GM19328 (cell line): Measurements from ENCODE around the gene UBAC1.
"Not testable (repeated sequence)": the region's sequence is repeated elsewhere in the genome, so short reads cannot be mapped to it uniquely, and the experiment has no call there.

ENCODE experiments used
- ATAC-seq: cut with Tn5 transposase; IDR thresholded peaks from one replicate; pipeline ENCODE4 v1.9.1; 2021; ENCODE audit warnings: mild to moderate bottlenecking, moderate library complexity; ENCODE audit not compliant: unreplicated experiment

The UBAC1 gene

DNA sequence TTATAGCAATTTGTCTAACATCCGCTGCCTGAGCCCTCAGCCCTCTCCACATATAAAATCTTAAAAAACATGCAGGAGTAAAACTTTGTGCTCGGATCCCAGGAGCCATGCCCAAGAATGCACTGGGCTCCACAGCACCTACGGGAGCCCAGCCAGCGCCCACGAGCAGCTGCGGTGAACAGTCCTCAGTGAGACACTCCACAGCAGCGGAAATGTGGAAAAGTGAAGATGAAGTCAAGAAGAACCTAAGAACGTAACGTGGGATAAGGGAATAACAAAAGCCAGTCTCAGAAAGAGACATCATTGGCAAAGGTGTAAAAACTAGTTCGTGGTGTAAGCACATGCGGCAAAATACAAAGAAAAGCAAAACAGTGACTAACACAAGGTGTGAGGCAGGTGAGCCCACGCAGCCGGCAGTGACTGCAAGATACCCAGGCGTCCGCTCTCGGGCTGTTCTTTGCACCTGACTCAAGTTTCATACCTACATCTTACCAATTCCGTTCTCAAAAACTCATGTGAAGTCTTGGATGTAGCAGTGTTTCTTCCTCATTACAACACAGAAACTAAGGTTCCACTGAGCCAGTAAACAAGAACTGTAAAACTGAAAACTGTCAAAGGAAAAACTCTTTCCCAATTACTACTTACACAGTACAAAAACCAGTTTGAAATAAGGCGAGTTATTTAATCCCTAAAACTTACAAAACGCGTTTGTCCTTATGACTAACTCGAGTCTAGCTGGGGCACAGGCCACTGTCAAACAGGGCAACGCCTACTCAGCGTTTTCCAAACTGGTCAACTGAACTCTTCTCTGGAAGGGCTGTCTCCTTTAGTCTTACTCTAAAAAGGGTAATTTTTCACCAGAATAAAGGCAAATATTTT is 55.6 kb downstream of the UBAC1 start:
- ATAC-seq: no peak

DNA sequence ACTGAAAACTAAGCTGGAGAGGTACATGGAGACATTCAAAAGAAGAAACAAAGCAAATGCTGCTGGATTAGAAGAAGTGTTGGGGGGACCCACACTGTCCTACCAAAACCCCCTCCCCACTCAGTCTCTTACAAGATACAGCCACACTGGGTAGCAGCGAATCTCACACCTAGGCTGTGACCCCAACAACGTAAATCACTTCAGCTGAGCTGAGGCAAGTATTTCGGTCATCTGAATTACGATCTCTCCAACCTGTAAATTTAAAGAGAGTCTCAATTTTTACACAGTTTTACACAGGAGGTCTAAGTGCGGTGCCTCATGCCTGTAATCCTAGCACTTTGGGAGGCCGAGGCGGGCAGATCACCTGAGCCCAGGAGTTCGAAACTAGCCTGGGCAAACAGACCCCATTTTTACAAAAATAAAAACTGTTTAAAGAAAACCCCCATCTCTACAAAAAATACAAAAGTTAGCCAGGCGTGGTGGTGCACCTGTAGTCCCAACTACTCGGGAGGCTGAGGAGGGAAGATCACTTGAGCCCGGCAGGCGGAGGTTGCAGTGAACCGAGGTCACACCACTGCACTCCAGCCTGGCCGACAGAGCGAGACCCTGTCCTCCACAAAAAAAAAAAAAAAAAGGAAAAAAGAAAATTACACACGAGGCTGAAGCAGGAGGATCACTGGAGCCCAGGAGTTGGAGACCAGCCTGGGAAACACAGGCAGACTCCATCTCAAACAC is 57.2 kb downstream of the UBAC1 start:
- no peak for ATAC-seq

DNA sequence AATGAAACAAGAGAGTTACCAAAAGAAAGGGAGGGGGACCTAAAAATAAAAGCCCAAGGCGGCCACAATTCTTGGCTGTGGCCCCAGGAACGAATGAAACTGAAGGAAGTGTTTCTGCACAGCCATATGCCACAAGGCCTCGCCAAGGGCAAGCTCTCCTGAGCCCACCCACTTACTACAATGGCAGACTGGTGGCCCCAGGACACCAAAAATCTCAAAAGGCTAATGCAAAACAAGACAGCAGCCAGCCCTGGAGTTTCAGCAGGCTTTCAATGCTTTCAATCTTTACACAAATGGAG is 57.9 kb downstream of the UBAC1 start:
- no peak for ATAC-seq

DNA sequence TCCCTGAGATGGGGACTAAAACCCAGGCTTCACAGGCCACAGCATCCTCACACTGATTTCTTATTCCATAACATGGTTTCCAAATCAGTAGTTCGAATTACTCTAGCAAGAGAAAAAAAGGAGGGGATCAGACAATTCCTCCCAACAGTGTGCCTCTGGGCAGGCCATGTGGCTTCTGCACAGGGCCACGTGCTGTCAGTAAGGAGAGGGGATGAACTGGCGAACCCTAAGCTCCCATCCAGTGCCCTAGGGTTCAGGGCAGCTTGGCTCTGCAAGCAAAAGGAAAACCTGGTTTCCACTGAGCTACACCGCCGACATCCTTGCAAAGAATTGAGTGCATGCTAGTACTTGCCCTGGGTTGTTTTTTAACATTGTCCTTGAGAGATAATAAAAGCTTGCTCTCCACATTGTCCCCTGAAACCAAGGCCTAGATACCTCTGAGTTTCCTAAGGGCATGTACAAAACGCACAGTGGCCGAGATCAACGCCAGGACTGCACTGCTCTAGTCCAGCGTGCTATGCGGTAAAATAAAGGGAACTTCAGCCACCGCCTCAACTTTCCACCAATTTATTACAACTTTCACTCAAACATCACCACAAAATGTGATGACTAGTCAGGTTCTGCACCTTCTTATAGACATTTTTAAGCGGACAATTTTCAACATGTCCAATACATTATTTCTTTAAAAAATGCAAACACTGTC is 58.4 kb downstream of the UBAC1 start:
- ATAC-seq: no peak

DNA sequence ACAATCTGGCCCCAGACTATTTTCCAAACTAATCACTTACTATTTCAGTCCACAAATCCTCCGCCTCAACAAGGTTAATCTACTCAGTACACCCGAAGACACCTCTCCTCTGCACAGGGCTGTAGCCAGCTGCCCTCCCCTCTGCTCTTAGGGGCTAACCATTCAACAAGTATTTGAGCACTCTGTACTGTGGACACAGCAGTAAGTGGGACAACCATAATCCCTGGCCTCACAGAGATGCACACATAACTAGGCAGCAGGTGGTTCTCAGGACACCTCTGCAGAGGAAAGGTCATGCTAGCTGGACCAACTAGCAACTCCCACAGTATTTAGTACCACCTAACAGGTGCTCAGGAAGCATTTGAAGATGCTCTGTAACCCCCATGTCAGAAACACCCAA is 59.3 kb downstream of the UBAC1 start:
- ATAC-seq: no peak

DNA sequence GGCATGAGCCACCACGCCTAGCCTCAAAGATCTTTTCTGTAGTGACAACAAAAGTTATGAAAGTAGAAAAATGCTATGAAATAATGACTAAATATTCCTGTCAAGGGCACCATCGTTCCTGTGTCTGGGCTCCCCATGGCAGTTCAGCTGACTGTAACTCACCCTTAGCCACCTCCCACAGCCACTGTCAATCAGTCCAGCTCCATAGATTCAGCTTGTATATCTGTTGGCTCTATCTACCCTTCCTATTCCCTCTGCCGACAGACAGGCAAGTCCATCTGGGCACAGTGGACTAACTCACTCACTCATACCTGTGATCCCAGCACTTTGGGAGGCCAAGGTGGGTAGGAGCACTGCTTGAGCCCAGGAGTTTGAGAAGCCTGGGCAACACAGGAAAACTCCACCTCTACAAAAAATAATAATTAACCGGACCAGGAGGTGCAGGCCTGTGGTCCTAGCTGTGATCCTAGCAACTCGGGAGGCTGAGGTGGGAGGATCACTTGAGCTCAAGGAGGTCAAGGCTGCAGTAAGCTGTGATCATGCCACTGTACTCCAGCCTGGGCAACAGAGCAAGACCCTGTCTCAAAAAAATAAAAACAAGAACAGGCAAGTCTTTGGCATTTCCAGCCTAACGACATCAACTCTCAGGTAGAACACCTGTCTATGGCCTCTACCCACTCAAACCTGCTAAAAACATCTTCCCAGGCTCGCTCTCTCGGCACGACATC is 60.0 kb downstream of the UBAC1 start:
- no peak for ATAC-seq

DNA sequence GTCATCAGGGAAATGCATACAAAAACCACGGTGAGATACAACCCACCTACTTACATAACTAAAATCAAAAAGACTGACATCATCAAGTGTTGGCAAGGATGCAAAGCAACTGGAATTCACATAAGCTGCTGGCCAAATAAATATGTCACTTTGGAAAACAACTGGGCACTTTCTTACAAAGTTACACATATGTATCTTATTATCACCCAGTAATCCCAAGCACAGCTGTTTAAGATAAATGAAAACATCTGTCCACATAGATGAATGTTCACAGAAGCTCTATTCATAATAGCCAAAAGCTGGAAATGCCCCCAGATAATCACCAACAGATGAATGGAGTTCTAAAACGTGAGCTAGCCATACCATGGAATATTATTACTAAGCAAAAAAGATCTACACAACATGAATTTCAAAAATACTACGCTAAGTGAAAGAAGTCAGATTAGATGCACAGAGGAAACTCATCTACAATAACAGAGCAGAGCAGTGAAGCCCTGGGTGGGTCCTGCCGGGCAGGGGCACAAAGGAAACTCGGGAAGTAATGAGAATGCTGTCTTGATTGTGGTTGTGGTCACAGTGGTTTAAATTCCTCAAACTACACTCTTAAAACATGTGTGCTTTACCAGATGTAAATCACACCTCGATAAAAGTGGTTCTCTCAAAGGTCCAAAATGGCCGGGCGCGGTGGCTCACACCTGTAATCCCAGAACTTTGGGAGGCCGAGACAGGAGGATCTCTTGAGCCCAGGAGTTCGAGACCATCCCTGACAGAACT is 62.4 kb downstream of the UBAC1 start:
- no peak for ATAC-seq

DNA sequence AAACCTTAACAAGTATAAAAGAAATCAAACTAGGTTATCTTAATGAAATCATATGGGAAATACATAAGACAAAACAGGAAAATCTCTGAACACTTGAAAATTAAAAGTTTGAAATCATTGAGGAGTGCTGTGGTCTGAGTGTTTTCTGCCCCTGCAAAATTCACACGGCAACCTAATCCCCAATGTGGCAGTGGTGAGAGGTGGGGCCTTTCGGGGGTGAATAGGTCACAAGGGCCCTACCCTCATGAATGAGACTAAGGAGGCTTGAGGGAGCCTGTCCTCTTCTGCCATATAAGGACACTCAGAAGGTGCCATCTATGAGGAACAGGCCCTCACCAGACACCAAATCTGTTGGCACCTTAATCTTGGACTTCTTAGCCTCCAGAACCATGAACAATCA is 64.5 kb downstream of the UBAC1 start:
- ATAC-seq: no peak

DNA sequence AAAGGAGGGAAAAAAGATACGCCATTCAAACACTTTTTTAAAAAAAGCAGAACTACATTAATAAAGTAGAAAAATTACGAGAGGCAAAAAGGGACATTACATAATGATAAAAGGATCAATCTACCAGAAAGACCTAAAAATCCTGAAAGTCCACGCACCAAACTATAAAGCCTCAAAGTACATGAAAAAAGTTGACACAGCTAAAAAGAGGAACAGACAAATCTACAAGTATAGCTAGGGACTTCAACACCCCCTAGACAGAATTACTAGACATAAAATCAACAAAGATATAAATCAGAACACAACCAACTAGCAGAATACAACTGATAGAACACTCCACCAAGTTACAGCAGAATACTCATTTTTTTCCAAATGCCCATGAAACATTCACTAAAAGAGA is 65.0 kb downstream of the UBAC1 start:
- no peak for ATAC-seq

DNA sequence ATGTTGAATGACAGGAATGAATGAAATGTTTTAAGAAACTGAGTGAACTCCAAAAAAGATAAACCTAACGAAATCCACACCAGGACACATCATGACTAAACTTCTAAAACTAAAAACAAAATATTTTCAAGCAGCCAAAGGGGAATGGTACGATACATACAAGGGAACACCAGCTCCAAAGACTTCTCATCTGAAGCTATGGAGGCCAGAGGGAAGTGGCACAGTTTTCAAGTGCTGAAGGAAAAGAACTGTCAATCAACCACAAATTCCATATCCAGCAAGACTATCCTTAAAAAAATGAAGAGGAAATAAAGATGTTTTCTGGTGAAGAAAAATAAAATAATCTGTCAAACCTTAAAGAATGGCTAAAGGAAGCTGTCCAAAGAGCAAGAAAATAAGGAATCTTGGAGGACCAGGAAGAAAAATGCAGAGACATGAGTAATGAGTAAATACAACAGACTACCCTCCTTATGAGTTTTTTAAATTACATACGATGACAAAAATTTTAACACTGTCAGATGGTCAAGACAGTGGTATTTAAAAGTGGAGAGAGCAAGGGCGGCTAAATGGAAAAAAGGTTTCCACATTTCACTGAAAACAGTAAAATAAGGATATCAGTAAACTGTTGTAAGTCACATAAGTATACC is 65.8 kb downstream of the UBAC1 start:
- ATAC-seq: no peak

DNA sequence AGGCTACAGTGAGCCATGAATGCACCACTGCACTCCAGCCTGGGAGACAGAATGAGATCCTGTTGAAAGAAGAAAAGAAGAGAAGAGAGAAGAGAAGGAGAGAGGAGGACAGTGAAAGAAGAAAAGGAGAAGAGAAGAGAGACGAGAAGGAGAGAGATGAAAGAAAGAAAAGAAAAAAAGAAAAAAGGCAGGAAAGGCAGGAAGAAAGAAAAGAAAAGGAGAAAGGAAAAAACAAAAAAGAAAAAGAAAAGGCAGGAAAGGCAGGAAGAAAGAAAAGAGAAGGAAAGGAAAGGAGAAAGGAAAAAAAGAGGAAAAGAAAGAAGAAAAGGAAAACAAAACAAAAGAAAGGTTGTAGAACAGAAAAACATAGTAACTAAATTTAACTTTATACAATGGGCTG is 68.1 kb downstream of the UBAC1 start:
- no peak for ATAC-seq

DNA sequence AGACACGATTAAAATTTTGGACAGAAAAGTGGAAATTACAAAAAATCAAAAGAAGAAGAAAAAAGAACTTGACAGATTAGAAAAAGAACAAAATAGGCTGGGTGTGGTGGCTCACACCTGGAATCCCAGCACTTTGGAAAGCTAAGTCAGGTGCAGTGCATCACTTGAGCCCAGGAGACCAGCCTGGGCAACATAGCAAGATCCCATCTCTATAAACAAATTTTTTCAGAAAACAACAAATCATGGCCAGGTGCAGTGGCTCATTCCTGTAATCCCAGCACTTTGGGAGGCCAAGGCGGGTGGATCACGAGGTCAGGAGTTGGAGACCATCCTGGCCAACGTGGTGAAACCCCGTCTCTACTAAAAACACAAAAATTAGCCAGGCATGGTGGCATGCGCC is 68.8 kb downstream of the UBAC1 start:
- not testable (repeated sequence) for ATAC-seq

DNA sequence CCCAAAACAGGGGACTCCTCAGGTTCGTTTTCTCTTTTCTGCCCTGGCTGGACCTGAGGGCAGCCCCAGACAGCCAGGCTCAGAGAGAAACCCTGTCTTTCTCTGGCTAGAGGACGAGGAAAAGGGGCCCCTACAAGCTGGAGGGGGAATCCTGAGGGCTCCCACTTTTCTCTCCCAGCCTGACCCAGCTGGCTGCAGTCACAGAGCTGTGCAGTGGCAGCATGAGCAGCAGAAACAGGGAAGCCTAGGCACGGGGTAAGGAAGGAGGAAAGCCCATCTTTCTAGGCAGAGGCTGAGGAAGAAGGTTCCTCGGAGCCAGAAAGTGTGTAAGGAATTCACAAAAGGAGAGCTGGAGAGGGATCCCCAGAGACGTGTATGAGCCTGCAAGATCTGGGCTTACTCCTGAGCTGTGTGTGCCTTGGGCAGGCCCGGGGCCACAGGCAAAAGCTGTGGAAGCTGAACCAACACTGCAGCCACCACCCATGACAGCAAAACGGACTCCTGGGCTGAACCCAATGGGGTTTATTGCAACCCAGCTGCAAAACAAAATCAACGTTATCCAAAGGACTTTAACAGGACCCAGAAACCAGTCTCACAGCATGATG is 70.0 kb downstream of the UBAC1 start:
- no peak for ATAC-seq

DNA sequence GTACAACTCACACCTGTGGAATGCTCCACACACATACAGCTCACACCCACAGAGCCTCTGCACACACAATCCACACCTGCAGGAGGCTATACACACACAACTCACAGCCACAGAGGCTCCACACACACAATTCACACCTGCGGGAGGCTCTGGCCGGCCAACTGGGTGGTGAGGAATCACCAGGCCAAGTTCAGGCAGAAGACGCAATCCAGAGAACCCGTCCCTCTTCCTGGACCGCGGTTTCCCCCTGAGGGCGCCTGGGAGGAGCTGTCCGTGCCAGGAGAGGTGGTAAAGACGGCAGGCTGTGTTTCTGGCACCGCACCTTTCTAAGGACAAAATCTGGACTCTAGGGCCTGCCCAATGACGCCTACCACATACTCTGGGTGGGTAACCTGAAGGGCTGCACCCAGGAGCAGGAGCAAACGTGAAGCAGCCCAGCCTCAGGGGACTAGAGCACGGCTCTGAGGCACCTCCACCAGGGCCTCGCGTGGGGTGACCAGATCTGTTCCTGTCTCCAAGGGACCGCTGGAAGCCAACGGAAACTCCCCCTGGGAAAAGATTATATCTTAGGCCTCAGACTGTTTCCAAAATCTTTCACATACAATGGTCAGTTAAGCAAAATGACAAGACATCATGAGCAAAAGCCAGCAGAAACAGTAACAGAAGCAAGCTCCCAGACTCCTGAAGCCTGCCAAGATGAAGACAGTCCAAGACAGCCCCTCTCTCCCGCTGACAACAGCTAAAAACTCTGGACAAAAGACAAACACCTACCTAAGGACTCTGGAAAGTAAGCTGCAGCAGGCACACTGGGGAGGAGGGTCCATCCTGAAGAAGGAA is 70.8 kb downstream of the UBAC1 start:
- ATAC-seq: no peak

DNA sequence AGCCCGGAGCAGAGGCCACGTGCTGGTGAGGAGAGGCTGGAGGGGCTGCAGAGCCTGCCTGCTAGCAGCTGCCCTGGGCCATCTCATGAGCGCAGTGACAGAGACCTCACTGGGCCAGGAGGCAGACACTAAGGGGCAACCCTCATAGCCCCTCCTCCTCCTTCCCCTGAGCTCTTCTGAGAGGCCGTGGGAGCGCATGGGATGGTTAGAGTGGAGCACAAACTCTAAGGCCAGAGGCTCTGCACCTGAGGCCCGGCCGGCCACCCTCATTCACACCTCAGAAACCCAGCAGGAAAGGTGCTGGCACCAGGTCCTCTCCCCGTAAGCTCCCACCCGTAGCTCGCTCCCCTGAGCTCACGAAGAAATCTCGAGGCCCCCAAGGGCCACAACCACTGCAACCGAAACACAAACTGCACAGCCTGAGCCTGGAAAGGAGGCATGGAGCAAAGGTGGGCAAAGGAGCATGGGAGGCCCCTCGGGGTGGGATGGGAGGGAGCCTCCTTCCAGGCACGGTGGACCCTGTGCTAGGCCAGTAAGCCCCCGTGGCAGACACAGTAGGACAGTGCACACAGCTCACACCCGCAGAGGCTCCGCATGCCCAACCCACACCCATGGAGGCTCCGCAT is 71.5 kb downstream of the UBAC1 start:
- no peak for ATAC-seq

DNA sequence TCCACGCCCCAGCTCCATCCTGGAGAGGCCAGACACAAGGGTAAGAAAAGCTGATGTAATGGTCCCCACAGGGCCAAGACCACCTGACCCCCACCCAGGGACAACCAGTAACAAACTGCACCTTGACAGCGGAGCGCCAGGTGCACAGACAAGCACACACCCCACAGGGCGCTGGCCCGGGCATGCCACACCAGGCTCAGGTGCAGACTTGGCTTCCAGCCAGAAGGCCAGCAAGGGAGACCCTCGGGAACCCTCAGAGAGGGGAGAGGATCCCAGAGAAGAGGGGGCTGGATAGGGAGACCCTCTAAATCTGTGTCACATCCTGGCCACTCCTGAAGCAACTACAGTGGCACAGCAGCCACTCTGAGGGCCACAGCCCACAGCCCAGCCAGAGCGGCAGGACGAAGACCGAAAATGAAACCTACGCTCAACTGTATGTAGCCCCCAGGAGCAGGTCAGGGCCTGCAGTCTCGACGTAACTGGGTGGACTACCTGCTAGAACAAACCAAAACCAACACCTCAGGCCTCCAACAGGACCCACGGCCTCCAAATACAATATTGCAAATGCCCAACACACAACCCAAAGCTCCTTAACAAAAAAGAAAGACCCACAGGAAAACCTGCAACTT is 72.3 kb downstream of the UBAC1 start:
- ATAC-seq: no peak

DNA sequence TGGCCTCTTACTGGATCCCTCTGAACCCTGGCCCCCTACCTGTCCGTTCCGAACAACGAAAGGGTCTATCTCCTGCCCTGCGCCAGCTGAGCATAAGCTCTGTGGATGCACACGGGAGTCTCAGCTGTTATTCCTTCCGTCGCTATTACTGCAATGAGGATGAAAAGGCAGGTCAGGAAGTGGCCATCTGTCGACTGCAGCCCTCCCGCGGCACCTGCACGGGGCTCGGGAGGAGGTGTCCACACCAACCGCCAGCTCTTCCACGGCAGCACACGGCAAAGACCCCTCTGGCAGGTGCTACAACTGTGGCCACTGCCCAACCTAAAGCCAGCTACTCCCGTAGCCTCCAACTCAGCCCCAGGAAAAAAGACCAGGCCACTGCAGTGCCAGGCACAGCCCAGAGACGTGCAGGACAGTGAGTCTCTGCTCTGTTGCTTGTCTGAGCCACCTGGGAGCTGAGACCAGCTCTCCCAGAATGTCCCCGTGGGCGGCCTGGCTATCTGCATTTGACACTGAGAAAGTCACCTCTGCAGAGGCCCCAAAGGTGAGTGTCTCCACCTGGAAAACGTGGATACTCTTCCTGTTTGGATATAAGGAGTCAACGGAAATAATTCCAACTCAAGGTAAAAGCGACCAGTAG is 72.9 kb downstream of the UBAC1 start:
- ATAC-seq: no peak
